GM21723 (cell line): ENCODE measurements around the gene AMZ1.
"Not testable (repeated sequence)": the region's sequence is repeated elsewhere in the genome, so short reads cannot be mapped to it uniquely, and the experiment has no call there.

ENCODE experiments used
- ATAC-seq: cut with Tn5 transposase; IDR thresholded peaks from one replicate; pipeline ENCODE4 v1.9.1; 2021; ENCODE audit warnings: mild to moderate bottlenecking, moderate library complexity; ENCODE audit not compliant: unreplicated experiment

AMZ1 gene

DNA sequence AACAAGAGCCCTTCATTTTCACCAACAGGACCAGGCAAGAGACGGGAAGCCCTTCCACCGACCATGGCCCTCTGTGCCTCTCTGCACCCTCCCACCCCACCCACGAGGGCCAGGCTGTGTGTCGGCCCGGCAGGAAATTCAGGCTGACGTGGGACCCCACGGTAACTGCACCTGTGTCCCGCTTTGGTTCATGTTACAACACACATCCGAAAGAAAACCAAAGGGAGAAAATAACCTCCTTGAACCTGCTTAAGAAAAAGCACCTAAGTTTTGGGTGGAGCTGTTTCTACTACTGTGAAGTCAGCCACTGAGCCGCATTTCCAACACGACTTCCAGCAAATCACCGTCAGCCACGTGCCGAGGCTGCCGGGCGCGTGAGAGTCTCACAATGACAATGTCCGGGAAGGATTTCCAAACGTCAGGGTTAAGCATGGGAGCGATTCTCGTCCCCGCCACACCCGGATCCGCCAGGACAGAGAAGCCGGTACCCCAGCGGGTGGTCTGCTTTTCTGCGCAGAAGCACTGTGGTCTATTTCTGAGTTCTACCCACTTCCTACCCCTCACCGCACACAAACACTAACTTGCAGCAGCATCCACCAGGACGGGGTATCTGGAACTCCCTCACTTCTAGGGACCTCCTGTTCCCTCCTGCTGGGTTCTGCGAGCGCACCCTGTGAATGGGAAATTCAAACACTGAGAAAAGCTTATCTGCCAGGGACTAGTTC, 36.6 kb downstream of the AMZ1 start:
- no peak for ATAC-seq

DNA sequence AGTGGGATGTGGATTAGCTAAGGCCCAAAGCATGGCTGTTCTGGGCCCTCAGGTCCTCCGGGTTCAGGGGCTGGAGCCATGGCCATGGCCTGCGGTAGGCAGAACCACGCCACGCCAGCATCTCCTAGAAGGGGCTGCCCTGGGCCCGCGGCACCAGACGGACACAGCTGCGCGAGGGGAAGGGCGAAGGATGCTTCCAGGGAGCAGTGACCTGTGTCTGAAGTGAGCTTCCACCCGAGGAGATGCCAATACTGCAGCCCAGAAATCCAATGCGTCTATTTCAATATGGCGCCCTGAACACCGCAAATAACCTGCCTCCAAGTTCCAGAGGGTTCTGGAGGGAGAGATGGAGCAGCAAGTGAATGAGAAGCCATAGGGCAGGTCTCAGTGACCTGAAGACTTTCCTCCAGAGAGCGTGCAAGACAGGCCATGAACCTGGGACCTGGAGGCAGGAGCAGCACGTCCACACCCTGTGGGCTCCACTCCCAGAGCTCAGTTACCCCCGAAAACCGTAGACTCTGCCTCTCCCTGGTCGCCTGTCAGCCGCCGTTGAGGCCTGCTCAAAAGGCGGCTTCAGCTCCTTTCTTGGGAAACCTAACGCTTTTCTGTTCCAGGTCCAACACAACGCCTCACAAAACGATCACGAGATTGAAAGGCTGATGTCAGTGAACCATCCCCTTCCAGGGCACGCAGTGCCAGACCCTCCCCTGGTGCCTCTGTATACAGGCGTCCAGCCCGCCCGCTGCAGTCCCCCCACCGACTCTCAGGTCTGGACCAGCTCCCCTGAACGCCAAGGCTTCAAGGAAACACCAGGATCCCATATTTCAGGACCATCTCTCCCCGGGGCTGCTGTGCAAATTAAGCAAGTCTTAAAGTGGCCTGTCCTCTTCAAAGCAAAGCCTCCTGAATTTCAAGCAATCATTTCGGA, 37.4 kb downstream of the AMZ1 start:
- ATAC-seq: no peak

DNA sequence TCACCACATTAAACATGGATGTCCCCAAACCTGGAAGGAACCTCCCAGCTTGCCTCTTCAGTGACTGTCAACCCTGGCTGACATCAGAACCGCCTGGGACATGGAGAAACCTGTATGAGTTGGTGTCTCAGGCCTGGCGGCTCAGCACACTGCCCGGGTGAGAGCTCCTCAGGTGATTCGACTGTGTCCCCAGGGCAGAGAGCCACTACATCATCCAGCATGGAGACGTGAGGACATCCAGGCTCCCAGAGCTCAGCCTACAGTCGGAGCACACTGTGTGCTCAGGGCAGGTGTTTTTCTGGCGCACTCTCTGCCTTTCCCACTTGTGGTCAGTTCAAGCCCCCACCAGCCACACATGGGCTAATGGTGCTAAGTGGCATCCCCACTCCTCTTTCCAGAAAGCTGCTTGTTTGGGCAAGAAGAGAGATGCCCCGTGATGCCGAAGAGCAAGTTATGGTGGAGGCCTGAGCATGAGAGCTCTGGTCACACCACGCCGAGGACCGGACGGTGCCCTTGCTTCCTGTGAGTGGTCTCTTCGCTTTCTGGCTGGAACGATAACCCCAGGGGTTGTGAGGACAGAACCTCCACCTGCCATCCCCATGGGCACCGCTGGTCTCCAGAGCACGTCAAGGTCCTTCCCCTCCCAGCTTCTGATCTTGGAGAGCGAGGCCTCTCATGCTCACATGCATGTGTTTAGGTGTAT, 38.5 kb downstream of the AMZ1 start:
- ATAC-seq: no peak

DNA sequence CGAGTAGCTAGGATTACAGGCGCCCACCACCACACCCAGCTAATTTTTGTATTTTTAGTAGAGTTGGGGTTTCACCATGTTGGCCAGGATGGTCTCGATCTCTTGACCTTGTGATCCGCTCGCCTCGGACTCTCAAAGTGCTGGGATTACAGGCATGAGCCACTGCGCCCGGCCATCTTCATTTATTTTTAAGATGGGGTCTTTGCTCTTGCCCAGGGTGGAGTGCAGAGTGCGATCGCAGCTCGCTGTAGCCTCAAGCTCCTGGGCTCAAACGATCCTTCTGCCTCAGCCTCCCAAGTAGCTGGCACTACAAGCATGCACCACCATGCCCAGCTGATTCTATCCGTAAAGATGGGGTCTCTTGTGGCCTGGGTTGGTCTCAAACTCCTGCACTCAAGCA, 39.2 kb downstream of the AMZ1 start:
- ATAC-seq: not testable (repeated sequence)

DNA sequence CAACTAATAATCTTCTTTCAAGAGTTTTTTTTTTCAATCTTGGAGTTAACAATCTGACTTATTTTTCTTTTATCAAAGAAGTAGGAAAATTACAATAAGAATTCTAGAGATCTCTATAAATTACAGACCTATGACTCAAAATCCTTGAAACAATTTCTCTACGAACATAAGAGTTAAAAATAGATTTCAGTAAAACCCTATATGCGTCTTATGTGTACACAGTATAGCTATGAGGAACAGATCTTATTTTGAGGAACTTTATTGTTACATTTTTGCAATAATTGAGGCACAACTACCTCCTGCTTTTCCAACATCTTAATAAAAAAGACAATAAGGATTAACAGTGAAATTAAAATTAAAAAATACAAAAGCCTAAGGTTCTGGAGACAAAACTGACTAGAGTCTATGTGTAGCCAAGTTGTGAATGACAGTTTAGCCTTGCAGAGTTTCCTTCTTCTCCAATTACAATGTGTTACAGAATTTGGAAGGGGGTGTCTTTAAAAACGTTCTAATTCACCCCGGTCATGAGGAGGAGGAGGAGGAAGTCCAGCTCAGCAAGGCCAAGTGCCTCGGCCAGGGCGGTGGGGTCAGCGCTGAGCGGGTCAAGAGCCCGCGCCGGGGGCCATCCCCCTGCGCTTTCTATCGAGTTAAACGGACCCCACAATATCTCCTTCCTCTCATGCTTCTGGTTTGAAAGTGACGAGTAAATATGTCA, 40.5 kb downstream of the AMZ1 start:
- no peak for ATAC-seq

DNA sequence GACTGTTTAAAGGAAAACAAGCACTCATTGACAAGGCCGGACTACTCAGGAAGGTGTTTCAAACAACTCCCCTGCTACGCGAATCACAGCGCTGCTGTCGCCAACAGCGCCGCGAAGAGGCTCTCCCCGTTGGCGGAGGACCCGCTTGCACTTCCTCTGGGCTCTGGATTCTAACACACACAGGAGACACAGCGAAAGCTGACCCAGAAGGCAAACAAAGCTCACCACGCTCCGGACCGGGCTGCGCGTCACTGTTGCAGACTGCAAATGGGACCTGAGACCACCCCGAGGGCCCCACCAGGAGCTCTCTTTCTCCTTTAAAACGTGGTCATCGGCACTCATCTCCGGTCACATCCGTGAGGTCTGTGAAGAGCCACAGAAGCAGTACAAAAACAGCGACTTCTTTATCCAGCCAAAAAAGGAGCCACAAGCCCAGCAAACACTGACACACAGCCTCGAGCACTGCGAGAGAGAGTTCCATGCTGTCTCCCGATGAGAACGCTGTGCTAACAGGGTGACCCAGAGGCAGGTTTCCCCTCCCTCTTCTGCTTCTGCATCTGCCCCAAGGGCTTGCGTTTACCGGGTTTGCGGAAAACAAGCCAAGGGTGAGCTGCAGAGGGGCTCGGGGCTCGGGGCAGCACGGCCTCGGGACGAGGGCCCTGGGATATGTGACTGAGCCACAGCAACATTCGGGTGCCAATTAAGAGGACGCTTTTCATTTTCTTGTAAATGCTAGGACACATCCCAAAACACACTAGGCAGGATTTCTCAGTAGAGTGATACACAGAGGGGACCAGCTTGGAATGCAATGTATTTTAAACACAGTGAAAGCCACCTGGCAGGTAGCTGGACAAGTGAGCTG, 41.3 kb downstream of the AMZ1 start:
- ATAC-seq: no peak

DNA sequence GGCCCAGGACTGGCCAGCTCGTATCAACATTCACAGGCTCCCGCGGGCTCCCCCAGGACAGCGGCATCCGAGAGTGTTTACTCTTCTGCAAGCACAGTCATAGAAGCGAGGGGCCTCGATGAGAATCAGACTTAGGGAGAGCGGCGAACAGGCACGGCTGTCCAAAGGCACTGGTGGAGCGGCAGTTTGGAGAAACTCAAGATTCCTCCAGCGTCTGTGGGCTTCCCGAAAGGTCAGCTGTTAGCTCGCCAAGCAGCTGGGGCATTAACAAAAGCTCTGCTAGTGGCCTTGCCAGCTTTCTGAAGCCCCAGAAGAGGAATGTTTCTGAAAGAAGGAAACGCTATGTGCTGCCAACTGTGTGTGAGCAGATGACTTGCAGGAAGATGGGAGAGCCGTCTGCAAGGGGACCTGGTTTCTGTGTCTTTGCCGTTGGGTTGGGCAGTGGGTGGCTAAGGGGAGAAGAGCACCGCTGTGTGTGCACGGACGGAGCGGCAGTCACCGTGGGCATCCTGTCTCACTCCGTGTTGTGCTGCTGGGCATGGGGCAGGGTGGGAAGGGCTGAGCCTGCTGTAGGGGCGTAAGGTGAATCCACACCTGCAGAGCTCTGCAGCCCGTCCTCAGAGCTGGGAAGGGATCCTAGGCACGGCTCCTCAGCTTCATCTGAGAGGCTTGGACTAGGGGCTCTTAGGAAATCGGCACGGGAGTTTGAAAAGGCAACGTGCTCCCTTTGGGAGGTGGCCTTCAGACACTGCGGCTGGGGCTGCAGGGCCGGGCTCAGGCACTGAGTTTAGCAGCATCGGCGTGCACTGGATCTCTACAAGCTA, 42.1 kb downstream of the AMZ1 start:
- ATAC-seq: no peak

DNA sequence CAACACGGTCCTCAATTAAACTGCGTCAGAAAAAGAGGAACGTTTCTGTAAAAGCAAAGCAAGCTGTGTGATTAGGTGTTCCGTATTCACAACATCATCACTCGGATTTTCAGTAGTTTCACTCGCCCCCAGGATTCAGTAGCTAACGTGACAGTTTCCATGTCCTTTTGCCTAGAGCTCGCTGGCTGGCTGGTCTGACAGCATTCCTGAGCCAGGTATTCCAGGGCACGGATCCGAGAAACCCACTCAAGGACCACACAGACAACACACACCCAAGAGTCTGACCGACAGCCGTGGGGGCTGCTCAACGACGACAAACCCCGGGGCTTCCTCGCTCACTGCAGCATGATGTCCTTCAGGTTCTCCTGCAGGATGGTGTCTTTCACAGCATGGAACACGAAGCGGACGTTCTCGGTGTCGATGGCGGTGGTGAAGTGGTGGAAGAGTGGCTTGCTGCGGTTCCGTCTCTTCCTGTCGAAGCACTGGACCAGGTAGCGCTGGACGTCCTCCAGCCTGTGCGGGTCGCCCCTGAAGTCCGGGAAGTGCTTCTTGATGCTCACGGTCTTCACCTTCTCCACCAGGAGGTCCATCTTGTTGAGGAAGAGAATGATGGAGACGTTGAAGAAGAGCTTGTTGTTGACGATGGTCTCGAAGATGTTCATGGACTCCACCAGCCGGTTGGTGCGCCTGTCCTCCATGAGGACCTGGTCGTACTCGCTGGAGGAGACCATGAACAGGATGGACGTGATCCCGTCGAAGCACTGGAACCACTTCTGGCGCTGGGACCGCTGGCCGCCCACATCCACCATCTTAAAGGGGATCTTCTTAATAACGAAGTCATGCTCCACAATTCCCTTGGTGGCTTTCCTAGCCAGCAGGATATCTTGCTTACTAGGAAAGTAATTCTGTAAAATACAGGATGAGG, 43.1 kb downstream of the AMZ1 start:
- ATAC-seq: no peak

DNA sequence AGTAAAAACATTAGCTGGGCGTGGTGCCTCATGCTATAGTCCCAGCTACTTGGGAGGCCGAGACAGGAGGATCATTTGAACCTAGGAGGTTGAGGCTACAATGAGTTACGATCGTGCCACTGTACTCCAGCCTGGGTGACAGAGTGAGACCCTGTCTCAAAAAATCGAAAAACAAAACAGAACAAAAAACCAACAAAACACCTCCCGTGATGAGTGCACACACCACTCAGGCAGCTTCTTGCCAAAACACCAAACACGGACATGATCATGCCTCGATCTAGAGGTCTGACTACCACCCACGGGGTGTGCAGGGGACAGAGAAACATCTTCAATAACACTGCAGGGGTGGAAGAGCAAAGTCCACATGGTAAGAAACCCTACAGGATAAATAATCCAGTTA, 44.4 kb downstream of the AMZ1 start:
- no peak for ATAC-seq

DNA sequence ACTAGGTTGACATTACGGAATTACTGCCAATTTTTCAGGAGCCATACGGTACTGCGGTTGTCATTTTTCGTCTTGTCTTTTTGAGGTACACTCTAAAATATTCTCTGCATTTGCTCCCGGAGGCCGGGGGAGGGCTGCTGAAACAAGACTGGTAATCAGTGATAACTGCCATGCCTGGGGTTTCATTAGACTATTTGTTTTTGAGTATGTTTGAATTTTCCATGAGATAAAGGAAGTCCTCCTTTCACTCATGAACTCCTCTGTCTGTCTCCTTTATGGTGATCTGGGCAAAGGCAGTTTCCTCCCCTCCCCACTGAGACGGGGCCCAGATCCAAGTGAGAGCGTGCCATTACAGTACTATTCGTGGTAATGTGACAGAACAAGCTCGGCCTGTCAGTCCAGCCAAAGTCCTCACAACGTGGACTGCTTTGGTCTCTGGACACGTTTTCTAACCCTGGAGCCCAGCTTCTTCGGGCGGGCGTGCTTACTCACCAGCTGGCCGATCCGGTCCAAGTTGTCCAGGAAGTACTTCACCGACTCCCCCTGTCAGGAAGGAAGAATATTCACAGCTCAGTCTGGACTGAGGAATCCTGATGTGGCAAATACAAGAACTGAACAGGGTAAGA, 45.1 kb downstream of the AMZ1 start:
- no peak for ATAC-seq

DNA sequence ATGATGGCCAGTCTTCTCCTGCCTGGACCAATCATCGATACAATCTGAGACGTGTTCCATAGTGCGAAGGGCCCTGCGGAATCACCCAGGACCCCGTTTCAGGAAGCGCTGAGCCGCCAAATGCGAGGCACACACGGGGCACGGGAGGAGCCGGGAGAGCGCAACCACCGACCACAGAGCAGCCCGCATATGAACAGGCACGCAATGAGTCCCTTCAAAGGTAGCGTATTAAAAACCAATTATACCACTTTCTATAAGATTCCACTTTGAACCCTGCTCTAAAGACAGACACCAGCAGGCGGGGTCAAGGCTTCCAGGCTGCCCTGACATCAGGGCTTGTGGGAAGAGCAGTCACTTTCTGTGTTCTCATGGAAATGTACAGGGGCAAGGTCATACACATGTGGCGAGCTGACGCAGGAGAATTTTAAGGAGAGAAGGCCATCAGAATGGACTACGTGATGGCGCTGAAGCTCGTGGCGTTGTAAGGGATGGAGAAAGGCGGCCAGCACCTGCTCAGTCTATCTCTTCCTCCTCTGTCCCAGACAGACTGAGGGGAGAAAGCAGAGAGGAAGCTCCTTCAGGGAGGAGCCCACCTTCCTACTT, 46.2 kb downstream of the AMZ1 start:
- no peak for ATAC-seq

DNA sequence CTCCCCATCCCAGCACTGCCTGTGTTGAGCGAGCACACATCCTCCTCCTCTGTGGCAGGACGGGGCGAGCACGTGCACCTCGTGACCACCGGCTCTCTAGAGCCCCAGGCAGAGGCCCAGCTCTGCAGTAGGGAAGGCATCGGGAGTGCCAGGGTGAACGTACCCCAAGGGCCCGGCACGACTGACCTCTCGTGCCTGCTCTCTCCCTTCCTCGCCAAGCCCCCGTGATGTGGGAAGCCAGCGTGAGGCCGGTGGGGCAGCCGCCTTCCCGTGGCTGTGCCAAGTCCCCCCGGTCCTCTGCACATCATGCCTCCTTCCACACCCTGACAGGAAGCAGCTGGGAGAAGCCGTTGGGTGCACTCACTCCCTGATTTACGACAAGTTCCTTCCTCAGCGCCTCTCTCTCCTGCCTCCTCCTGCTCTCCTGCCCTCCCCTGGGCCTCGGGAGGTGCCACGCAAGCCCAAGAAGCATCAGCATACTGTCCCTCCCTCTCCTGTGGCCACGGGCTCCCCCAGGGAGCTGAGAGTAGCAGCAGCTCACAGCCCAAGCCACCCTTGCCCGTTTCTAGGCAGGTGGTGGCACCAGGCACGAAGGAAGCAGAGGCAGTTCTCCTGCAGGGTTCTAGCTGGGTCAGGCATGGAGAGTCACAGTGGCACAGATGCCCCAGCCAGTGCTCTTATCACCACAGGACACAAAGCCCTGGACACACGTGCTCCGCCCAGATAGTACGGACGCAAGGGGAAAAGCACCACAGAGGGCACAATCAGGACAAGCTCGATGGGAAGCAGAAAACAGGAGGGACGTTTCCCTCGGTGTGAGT, 47.0 kb downstream of the AMZ1 start:
- no peak for ATAC-seq

DNA sequence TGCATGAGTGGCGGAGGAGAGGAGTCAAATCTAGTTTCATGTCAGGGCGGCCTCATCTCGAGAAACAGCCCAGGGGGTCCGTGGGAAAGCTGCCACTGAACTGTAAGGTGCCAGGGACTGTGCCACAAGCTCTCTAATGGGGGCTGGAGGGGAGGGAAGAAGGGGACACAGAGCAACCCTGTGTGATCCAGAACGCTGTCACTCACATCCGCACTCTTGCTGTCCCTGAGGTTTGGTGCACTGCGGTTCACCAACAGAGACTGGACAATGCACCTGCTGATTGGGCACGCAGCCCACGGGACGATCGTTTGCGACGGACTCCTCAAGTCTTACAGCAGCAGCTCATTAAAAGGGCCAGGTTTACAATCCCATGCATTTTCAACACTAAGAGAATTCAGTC, 47.7 kb downstream of the AMZ1 start:
- no peak for ATAC-seq

DNA sequence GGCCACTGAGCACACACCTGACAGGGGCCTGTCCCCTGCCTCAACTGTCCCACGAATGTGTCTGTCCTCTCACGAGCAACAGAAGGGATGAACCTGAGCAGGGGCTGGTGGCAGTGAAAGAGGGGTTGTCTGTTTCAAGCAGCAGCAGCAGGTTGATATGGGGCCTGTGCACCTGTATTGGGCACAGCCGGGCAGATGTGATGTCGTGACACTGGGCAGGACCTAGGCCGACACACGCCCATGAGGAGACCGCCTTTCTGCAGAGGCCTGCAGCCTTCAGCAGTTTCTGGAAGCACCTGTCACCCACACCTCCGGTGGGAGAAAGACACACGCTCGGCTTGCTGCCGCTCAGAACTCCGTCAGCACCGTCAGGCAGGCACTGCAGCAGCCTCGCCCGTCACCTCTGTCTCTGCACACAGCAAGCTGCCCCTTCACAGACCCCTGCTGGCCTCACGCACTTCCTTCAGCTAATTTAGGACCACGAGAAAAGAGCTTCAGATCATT, 48.5 kb downstream of the AMZ1 start:
- ATAC-seq: no peak

DNA sequence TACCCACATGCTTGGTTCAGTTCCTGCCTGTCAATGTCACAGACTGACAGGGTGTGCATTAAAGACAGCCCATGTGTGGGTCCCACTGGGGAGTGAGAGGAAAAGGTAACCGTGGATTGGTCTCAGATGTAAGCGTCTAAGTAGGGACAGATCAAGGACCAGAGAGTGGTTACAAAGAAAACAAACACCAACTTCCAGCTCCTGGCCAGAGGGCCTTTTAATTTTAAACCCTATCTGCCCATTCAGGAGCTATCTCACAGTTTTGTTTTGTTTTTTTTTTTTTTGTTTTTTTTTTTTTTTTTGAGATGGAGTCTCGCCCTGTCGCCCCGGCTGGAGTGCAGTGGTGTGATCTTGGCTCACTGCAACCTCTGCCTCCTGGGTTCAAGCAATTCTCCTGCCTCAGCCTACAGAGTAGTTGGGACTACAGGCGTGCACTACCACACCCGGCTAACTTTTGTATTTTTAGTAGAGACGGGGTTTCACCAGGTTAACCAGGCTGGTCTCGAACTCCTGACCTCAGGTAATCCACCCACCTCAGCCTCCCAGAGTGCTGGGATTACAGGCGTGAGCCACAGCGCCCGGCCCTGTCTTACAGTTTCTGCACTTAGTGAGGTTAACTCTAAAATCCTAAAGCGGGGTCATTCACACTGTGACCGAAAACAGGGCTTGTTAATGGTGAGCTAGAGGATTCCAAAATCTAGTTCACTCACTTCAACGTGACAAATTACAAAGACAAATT, 49.2 kb downstream of the AMZ1 start:
- ATAC-seq: not testable (repeated sequence)
